Skin of body (tissue), 1 donor: ENCODE data around the gene CCDC80. TPM values are rescaled to one million over a fixed set of nuclear protein-coding genes. Genes with fewer than 3 reads are reported as not detected.

Experiments
- total RNA-seq: library from RNA; depleted of rRNA; stranded (reverse); fragments of >200 nt; gene quantifications from one replicate; pipeline ENCODE4 v1.2.3, GENCODE V29; 2014

CCDC80 gene
- total RNA-seq, 1 donor from 2014 or later = 201 TPM

Other genes with a start within 250 kb of the CCDC80 start
- gene BTLA, start 141.7 kb downstream of the CCDC80 start, total RNA-seq = 0.79 TPM
- 44.0 TPM for gene ATG3, start 79.2 kb downstream of the CCDC80 start, total RNA-seq
- 22.6 TPM for gene SLC35A5, start 79.1 kb downstream of the CCDC80 start, total RNA-seq
- not detected for gene CD200R1L, start 205.7 kb upstream of the CCDC80 start, total RNA-seq